A549 (cell line): ENCODE measurements around the gene PTPA. TPM values are rescaled to one million over a fixed set of nuclear protein-coding genes. Genes with fewer than 3 reads are reported as not detected.

Source experiments
- ATAC-seq, 2 experiments: fragments of 200-7000 bp in 1 of 2; fragments of >200 bp in 1 of 2; cut with Nextera tagmentation in 1 of 2; cut with Tn5 transposase in 1 of 2; 3 replicates each; pipeline versions ENCODE4 v1.8.0 to v1.9.1; 2018 to 2020; ENCODE audit warnings: mild to moderate bottlenecking in 1 of 2, moderate library complexity in 1 of 2
- CTCF ChIA-PET: fragments of 300-600 bp; sonication (Branson Sonifier 250); formaldehyde crosslinking; extraction: SDS; loops from one replicate; lab custom pipeline; 2021; ENCODE audit warnings: antibody characterized with exemption, inconsistent platforms; lab: Yijun Ruan, JAX
- POLR2A ChIA-PET: fragments of 350-600 bp; formaldehyde crosslinking; extraction: SDS; loops from one replicate; lab custom pipeline; 2021; ENCODE audit warnings: antibody characterized with exemption, inconsistent platforms; lab: Yijun Ruan, JAX
- DNase-seq, 2 experiments: peaks; one replicate each; pipeline versions ENCODE4 v3.0.0 to v3.0.0-alpha.2; 2011 to 2016; ENCODE audit warnings: low read depth in 1 of 2, low spot score in 1 of 2
- FAIRE-seq: peaks from 2 replicates; lab custom pipeline; 2011; peaks lifted over from hg19 to GRCh38; lab: Jason Lieb, UNC
- H3K27ac ChIP-seq, 2 experiments: fragments of >200 bp; sonication (Bioruptor Twin); formaldehyde crosslinking; 3 replicates each; pipeline ENCODE4 v1.5.1; 2016 to 2017
- H3K4me1 ChIP-seq: fragments of >200 bp; sonication (Bioruptor Twin); formaldehyde crosslinking; 3 replicates; pipeline ENCODE4 v1.6.1; 2016
- H3K4me2 ChIP-seq: fragments of >200 bp; sonication (Bioruptor Twin); formaldehyde crosslinking; 3 replicates; pipeline ENCODE4 v1.6.1; 2016
- H3K4me3 ChIP-seq: fragments of >200 bp; sonication (Bioruptor Twin); formaldehyde crosslinking; 3 replicates; pipeline ENCODE4 v1.5.1; 2016
- H3K9me3 ChIP-seq: fragments of >200 bp; sonication (Bioruptor Twin); formaldehyde crosslinking; 3 replicates; pipeline ENCODE4 v1.6.1; 2016
- BHLHE40 ChIP-seq: IDR thresholded peaks from 2 replicates; pipeline ENCODE4 v1.6.1; 2012; ENCODE audit warnings: low read depth, low read length, inconsistent platforms
- CBX2 ChIP-seq: fragments of 200-600 bp; sonication (generic); IDR thresholded peaks from 2 replicates; pipeline ENCODE4 v1.6.1; 2016; ENCODE audit warnings: low read depth, mild to moderate bottlenecking, borderline replicate concordance
- CBX8 ChIP-seq: fragments of 200-600 bp; sonication (generic); IDR thresholded peaks from 2 replicates; pipeline ENCODE4 v1.6.1; 2016
- CHD2 ChIP-seq: fragments of 150-350 bp; IDR thresholded peaks from 2 replicates; pipeline ENCODE4 v1.6.1; 2014; ENCODE audit warnings: low read length; ENCODE audit not compliant: partially characterized antibody
- CHD4 ChIP-seq: fragments of 200-600 bp; sonication (generic); IDR thresholded peaks from 2 replicates; pipeline ENCODE4 v1.6.1; 2016; ENCODE audit warnings: antibody characterized with exemption, mild to moderate bottlenecking, borderline replicate concordance
- FOSB ChIP-seq: fragments of 250-450 bp; sonication (Bioruptor Pico); IDR thresholded peaks from 2 replicates; pipeline ENCODE4 v1.5.0; 2020; ENCODE audit warnings: mild to moderate bottlenecking, moderate library complexity
- FOSL2 ChIP-seq, 2 experiments: fragments of 450-650 bp in 1 of 2; fragments of >200 bp in 1 of 2; sonication (Bioruptor Twin) in 1 of 2; formaldehyde crosslinking; IDR thresholded peaks; 2 replicates each; pipeline versions ENCODE4 v1.5.0 to v1.6.1; 2016 to 2020; ENCODE audit warnings: mild to moderate bottlenecking in 1 of 2, moderate library complexity in 1 of 2
- HEYL ChIP-seq: fragments of 250-450 bp; sonication (Bioruptor Pico); IDR thresholded peaks from 2 replicates; pipeline ENCODE4 v1.8.0; 2021; ENCODE audit warnings: mild to moderate bottlenecking, moderate library complexity
- HOXA7 ChIP-seq: fragments of 250-450 bp; sonication (Bioruptor Pico); IDR thresholded peaks from 2 replicates; pipeline ENCODE4 v1.5.0; 2020; ENCODE audit warnings: mild to moderate bottlenecking, moderate library complexity
- JUN ChIP-seq, 2 experiments: fragments of >200 bp; sonication (Bioruptor Twin); formaldehyde crosslinking; IDR thresholded peaks; 2 replicates in 1 of 2; 3 replicates in 1 of 2; pipeline ENCODE4 v1.6.1; 2016 to 2017
- KDM1A ChIP-seq: fragments of 200-600 bp; sonication (generic); IDR thresholded peaks from 2 replicates; pipeline ENCODE4 v1.6.1; 2016; ENCODE audit warnings: low read depth, mild to moderate bottlenecking
- KDM5A ChIP-seq: fragments of 200-600 bp; sonication (generic); IDR thresholded peaks from 2 replicates; pipeline ENCODE4 v1.6.1; 2016; ENCODE audit warnings: antibody characterized with exemption, mild to moderate bottlenecking
- MAZ ChIP-seq: fragments of 150-350 bp; IDR thresholded peaks from 2 replicates; pipeline ENCODE4 v1.6.1; 2014; ENCODE audit warnings: antibody characterized with exemption, low read depth, low read length, borderline replicate concordance
- MYC ChIP-seq: IDR thresholded peaks from 2 replicates; pipeline ENCODE4 v1.6.1; 2012; ENCODE audit warnings: mild to moderate bottlenecking, inconsistent platforms, low read length, improper control_type of control experiment, borderline replicate concordance
- NFE2L2 ChIP-seq: fragments of 150-350 bp; conservative IDR thresholded peaks from 2 replicates; pipeline ENCODE4 v1.6.1; 2014; ENCODE audit warnings: low read length
- NPAS2 ChIP-seq: fragments of 250-450 bp; sonication (Bioruptor Pico); IDR thresholded peaks from 2 replicates; pipeline ENCODE4 v1.8.0; 2022; ENCODE audit warnings: mild to moderate bottlenecking, moderate library complexity, borderline replicate concordance
- PHF8 ChIP-seq: fragments of 200-600 bp; sonication (generic); IDR thresholded peaks from 2 replicates; pipeline ENCODE4 v1.6.1; 2016; ENCODE audit warnings: low read depth, mild to moderate bottlenecking, antibody characterized with exemption, moderate library complexity, borderline replicate concordance
- POLR2A ChIP-seq: IDR thresholded peaks from 2 replicates; pipeline ENCODE4 v1.6.1; 2012; ENCODE audit warnings: mild to moderate bottlenecking, low read length
- RCOR1 ChIP-seq: fragments of 150-350 bp; IDR thresholded peaks from 2 replicates; pipeline ENCODE4 v1.6.1; 2014; ENCODE audit warnings: antibody characterized with exemption, low read length, low read depth
- RFX5 ChIP-seq: fragments of 450-650 bp; IDR thresholded peaks from 2 replicates; pipeline ENCODE4 v1.7.1; 2014; ENCODE audit warnings: antibody characterized with exemption, mild to moderate bottlenecking, moderate library complexity
- SMC3 ChIP-seq: fragments of >200 bp; sonication (Bioruptor Twin); formaldehyde crosslinking; IDR thresholded peaks from 3 replicates; pipeline ENCODE4 v1.6.1; 2018; ENCODE audit warnings: inconsistent platforms
- TFCP2L1 ChIP-seq: fragments of 250-450 bp; sonication (Bioruptor Pico); IDR thresholded peaks from 2 replicates; pipeline ENCODE4 v1.5.0; 2021; ENCODE audit warnings: mild to moderate bottlenecking
- ZNF302 ChIP-seq: fragments of 250-450 bp; sonication (Bioruptor Pico); IDR thresholded peaks from 2 replicates; pipeline ENCODE4 v1.9.0; 2021; ENCODE audit warnings: inconsistent platforms, mild to moderate bottlenecking, moderate library complexity
- ZSCAN20 ChIP-seq: fragments of 250-450 bp; sonication (Bioruptor Pico); IDR thresholded peaks from 2 replicates; pipeline ENCODE4 v1.8.0; 2022; ENCODE audit warnings: mild to moderate bottlenecking, moderate library complexity
- WGBS: methylation state at CpG from one replicate; pipeline ENCODE4 v1.1.6; 2017; ENCODE audit errors: missing lambda C conversion rate; 5-methylcytosine and 5-hydroxymethylcytosine counted together
- polyA plus RNA-seq, 4 experiments: library from polyadenylated mRNA; depleted of rRNA in 3 of 4; stranded (reverse); fragments of >200 nt; fragmentation: RNase III in 1 of 4; extraction: RNeasy Plus Mini Kit Qiagen cat#74134 plus additional on column Dnase treatment in 1 of 4; gene quantifications; 2 replicates in 3 of 4; 3 replicates in 1 of 4; pipeline ENCODE4 v1.2.3, GENCODE V29; 2011 to 2017
- TF ChIP-seq, protein P1 (sequence below): IDR thresholded peaks from 2 replicates; pipeline ENCODE4 v1.6.1; 2012
- TF ChIP-seq, protein P2 (sequence below): fragments of 250-450 bp; sonication (Bioruptor Pico); IDR thresholded peaks from 2 replicates; pipeline ENCODE4 v1.5.0; 2021; ENCODE audit warnings: mild to moderate bottlenecking, moderate library complexity, borderline replicate concordance
- TF ChIP-seq, protein P3 (sequence below): fragments of 150-350 bp; IDR thresholded peaks from 2 replicates; pipeline ENCODE4 v1.6.1; 2014; ENCODE audit warnings: low read depth, mild to moderate bottlenecking, low read length
- TF ChIP-seq, protein P4 (sequence below): fragments of >200 bp; sonication (Bioruptor Twin); formaldehyde crosslinking; IDR thresholded peaks from 3 replicates; pipeline ENCODE4 v1.5.1; 2016
- TF ChIP-seq, protein P5 (sequence below): IDR thresholded peaks from 2 replicates; pipeline ENCODE4 v1.6.1; 2012; ENCODE audit warnings: low read depth, borderline replicate concordance

The PTPA gene
- polyA plus RNA-seq, 2 of the 4 experiments (the other 2 are of a cell fraction), result 140 to 161 TPM

DNA sequence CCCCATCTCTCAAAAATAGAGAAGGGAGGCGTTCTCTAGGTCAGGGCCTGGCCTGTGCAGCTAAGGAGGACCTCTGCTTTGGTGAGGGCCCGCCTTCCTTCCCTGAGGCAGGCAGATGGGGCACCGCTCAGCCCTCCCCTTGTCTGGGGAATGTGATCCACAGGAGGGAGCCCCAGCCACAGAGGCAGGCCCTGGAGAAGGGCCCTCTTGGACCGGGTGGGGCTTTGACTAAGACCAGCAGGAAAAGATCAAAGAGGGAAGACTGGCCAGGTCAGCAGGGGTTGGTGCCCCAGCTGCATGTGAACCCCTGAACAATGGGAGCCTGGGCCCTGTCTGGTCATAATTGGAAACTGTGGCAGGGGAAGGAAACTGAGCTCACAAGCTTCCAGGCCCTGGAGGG lies 21.9 kb downstream of the PTPA start:
- no peaks in the 10 kb centered on the region for H3K9me3 ChIP-seq

DNA sequence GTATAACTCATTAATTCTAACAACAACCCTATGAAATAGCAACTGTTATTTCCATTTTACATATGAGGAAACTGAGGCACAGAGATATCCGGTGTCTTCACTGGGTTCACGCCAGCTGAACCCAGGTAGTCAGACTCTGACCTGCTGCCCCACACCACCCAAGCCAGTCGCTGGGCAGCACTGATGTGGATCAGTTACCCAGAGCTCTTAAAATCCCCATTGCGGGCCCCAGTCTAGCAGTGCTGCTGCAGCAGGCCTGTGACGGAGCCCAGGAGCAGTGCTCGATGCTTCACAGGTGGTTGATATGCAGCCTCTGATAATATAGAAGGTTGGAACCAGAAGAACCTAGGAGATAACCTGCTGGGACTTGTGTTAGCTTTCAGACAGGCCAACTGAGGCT lies 24.3 kb downstream of the PTPA start:
- no peak overlapping the region for H3K4me2 ChIP-seq
- ATAC-seq (no peak), DNase-seq (no peak), FAIRE-seq (no peak)
- H3K27ac ChIP-seq, result no peak overlapping the region
- H3K4me1 ChIP-seq, result peaks cover 27% of the 10 kb centered on the region
- ChIA-PET CTCF (interaction anchor here (0.8 to 28.1 kb wide), 11 partner anchors 5 to 602 kb away, joined by 3 to 1029 read pairs (median 53); partner anchors contain the start of genes ASB6, C9orf50, IER5L and NTMT1), POLR2A (interaction anchor here (1.4 kb wide), 1 partner anchor 348 kb away, joined by 3 read pairs; no protein-coding TSS in a partner anchor)
- 94% methylated on average over 6 of the region's 6 CpGs for WGBS
- no peaks in the 10 kb centered on the region for H3K9me3 ChIP-seq
- no peak overlapping the region for H3K4me3 ChIP-seq
- TF ChIP-seq KDM1A, result no peak
- TF ChIP-seq, protein P1, sequence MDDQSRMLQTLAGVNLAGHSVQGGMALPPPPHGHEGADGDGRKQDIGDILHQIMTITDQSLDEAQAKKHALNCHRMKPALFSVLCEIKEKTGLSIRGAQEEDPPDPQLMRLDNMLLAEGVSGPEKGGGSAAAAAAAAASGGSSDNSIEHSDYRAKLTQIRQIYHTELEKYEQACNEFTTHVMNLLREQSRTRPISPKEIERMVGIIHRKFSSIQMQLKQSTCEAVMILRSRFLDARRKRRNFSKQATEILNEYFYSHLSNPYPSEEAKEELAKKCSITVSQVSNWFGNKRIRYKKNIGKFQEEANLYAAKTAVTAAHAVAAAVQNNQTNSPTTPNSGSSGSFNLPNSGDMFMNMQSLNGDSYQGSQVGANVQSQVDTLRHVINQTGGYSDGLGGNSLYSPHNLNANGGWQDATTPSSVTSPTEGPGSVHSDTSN, result no peak
- TF ChIP-seq FOSB (CRISPR knock-in tag), result no peak
- TF ChIP-seq FOSL2 (IDR thresholded peaks at IDR 0.05), result no peak
- no peak for TF ChIP-seq FOSL2 (CRISPR knock-in tag; IDR thresholded peaks at IDR 0.05)
- no peak for TF ChIP-seq MYC
- TF ChIP-seq PHF8, result no peak
- TF ChIP-seq POLR2A, result no peak
- TF ChIP-seq, protein P2, sequence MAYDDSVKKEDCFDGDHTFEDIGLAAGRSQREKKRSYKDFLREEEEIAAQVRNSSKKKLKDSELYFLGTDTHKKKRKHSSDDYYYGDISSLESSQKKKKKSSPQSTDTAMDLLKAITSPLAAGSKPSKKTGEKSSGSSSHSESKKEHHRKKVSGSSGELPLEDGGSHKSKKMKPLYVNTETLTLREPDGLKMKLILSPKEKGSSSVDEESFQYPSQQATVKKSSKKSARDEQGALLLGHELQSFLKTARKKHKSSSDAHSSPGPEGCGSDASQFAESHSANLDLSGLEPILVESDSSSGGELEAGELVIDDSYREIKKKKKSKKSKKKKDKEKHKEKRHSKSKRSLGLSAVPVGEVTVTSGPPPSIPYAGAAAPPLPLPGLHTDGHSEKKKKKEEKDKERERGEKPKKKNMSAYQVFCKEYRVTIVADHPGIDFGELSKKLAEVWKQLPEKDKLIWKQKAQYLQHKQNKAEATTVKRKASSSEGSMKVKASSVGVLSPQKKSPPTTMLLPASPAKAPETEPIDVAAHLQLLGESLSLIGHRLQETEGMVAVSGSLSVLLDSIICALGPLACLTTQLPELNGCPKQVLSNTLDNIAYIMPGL (CRISPR knock-in tag), result no peak
- TF ChIP-seq KDM5A, result no peak
- no peak for TF ChIP-seq CHD2
- no peak for TF ChIP-seq MAZ
- no peak for TF ChIP-seq HOXA7 (CRISPR knock-in tag)
- TF ChIP-seq CBX2, result no peak
- TF ChIP-seq, protein P3, sequence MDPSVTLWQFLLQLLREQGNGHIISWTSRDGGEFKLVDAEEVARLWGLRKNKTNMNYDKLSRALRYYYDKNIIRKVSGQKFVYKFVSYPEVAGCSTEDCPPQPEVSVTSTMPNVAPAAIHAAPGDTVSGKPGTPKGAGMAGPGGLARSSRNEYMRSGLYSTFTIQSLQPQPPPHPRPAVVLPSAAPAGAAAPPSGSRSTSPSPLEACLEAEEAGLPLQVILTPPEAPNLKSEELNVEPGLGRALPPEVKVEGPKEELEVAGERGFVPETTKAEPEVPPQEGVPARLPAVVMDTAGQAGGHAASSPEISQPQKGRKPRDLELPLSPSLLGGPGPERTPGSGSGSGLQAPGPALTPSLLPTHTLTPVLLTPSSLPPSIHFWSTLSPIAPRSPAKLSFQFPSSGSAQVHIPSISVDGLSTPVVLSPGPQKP, result no peak
- TF ChIP-seq SMC3, result no peak
- TF ChIP-seq JUN (IDR thresholded peaks at IDR 0.05), result no peak
- no peak for TF ChIP-seq CBX8

More for the DNA sequence above, 21.9 kb downstream of the PTPA start:
- Histone ChIP-seq H3K4me1 (peaks cover 7% of the 10 kb centered on the region; the same call in 2 of the 3 replicates), H3K27ac (peak overlapping the region in 1 of 2 experiments; percentile 40; a peak in 2 of 6 replicates), H3K4me3 (no peak overlapping the region), H3K4me2 (no peak overlapping the region)
- POLR2A ChIA-PET, result interaction anchor here (2.4 kb wide), 1 partner anchor 493 kb away, joined by 16 read pairs; the partner anchor contains the start of gene NTMT1
- no peak for FAIRE-seq
- WGBS, result 90% methylated on average over 4 of the region's 4 CpGs
- DNase-seq, result no peak
- TF ChIP-seq RCOR1 (no peak), BHLHE40 (no peak), MAZ (no peak), HEYL (CRISPR knock-in tag) (no peak), NPAS2 (CRISPR knock-in tag) (no peak), CHD4 (no peak), NFE2L2 (no peak), ZNF302 (CRISPR knock-in tag) (no peak), TFCP2L1 (no peak), ZSCAN20 (CRISPR knock-in tag) (no peak), RFX5 (no peak)
- TF ChIP-seq, protein P4, sequence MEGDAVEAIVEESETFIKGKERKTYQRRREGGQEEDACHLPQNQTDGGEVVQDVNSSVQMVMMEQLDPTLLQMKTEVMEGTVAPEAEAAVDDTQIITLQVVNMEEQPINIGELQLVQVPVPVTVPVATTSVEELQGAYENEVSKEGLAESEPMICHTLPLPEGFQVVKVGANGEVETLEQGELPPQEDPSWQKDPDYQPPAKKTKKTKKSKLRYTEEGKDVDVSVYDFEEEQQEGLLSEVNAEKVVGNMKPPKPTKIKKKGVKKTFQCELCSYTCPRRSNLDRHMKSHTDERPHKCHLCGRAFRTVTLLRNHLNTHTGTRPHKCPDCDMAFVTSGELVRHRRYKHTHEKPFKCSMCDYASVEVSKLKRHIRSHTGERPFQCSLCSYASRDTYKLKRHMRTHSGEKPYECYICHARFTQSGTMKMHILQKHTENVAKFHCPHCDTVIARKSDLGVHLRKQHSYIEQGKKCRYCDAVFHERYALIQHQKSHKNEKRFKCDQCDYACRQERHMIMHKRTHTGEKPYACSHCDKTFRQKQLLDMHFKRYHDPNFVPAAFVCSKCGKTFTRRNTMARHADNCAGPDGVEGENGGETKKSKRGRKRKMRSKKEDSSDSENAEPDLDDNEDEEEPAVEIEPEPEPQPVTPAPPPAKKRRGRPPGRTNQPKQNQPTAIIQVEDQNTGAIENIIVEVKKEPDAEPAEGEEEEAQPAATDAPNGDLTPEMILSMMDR, result no peak
- TF ChIP-seq, protein P3, result no peak
- TF ChIP-seq, protein P5, sequence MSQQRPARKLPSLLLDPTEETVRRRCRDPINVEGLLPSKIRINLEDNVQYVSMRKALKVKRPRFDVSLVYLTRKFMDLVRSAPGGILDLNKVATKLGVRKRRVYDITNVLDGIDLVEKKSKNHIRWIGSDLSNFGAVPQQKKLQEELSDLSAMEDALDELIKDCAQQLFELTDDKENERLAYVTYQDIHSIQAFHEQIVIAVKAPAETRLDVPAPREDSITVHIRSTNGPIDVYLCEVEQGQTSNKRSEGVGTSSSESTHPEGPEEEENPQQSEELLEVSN, result no peak
- TF ChIP-seq, protein P1, result no peak
- CTCF ChIA-PET, result interaction anchor here (0.7 to 28.1 kb wide), 8 partner anchors 8 to 588 kb away, joined by 3 to 1029 read pairs (median 138); partner anchors contain the start of genes ASB6, C9orf50, IER5L and NTMT1
- no peak for ATAC-seq
